Inflammatory macrophage treated with lipopolysaccharide for 4 hours (primary cell): Measurements from ENCODE around the gene NABP2.
"Not testable (repeated sequence)": the region's sequence is repeated elsewhere in the genome, so short reads cannot be mapped to it uniquely, and the experiment has no call there.

Source experiments
- DNase-seq: peaks from one replicate; pipeline ENCODE4 v3.0.0-alpha.2; 2020

Gene NABP2

GRCh38 chr12:56224102-56224701, at the start of gene NABP2:
NABP2 (plus strand) TSS chr12:56224342; CDS start chr12:56224857, 515 bp downstream.
- peak; percentile 96 for DNase-seq

GRCh38 chr12:56178347-56178746, 45.8 kb upstream of the NABP2 start:
- DNase-seq, result no peak

GRCh38 chr12:56186957-56187356, 37.2 kb upstream of the NABP2 start:
- DNase-seq, result no peak

- DNase-seq, result no peak
Measured at GRCh38 chr12:56188131-56188777, 35.9 kb upstream of the NABP2 start.

- DNase-seq, result no peak
Measured at GRCh38 chr12:56188778-56189098, 35.4 kb upstream of the NABP2 start.

GRCh38 chr12:56189099-56189917, 34.8 kb upstream of the NABP2 start, which contains the start of gene SMARCC2:
SMARCC2 (minus strand) TSS chr12:56189483; CDS start chr12:56189461, 22 bp downstream.
- peak; percentile 91 for DNase-seq

GRCh38 chr12:56189918-56190694, 34.0 kb upstream of the NABP2 start:
- peak; percentile 75 for DNase-seq

- DNase-seq, result no peak
Measured at GRCh38 chr12:56190695-56191155, 33.4 kb upstream of the NABP2 start.

- DNase-seq, result no peak
Measured at GRCh38 chr12:56192582-56192981, 31.6 kb upstream of the NABP2 start.

- DNase-seq, result peak; percentile 92
Measured at GRCh38 chr12:56193025-56193578, 31.0 kb upstream of the NABP2 start.

GRCh38 chr12:56196818-56197550, 27.2 kb upstream of the NABP2 start:
- not testable (repeated sequence) for DNase-seq

- DNase-seq, result no peak
Measured at GRCh38 chr12:56197921-56198635, 26.1 kb upstream of the NABP2 start.

GRCh38 chr12:56198836-56199235, 25.3 kb upstream of the NABP2 start:
- no peak for DNase-seq

- no peak for DNase-seq
Measured at GRCh38 chr12:56202366-56202765, 21.8 kb upstream of the NABP2 start.

- DNase-seq, result no peak
Measured at GRCh38 chr12:56202838-56203237, 21.3 kb upstream of the NABP2 start.

GRCh38 chr12:56204275-56204674, 19.9 kb upstream of the NABP2 start:
- no peak for DNase-seq

- DNase-seq, result no peak
Measured at GRCh38 chr12:56205445-56205844, 18.7 kb upstream of the NABP2 start.

- DNase-seq, result peak; percentile 56
Measured at GRCh38 chr12:56206452-56207166, 17.5 kb upstream of the NABP2 start.

- no peak for DNase-seq
Measured at GRCh38 chr12:56208006-56208405, 16.1 kb upstream of the NABP2 start.

- DNase-seq, result no peak
Measured at GRCh38 chr12:56212361-56212760, 11.8 kb upstream of the NABP2 start.

GRCh38 chr12:56213878-56214277, 10.3 kb upstream of the NABP2 start:
- DNase-seq, result no peak
